ENCODE results near the gene MGAT2. TPM values are rescaled to one million over a fixed set of nuclear protein-coding genes. Genes with fewer than 3 reads are reported as not detected.

The MGAT2 gene
- total and polyA plus RNA-seq, 9 of the 15 experiments (the other 6 are each of a cell fraction or from before 2014, with no cell fraction given) = 0.03 to 33.3 (median 24.6) TPM; not detected in 1

- TF ChIP-seq ZNF318 (IDR thresholded peaks at IDR 0.05; ENCODE audit: borderline replicate concordance in 1 of 2, low read depth in 1 of 2) (no peak), CTCFL (IDR thresholded peaks at IDR 0.05; ENCODE audit: borderline replicate concordance, insufficient read depth, low read depth, low read length, poor library complexity, severe bottlenecking) (peak; percentile 35), RAD21 (CRISPR knock-in tag; conservative IDR thresholded peaks at IDR 0.05 in 1 of 2, IDR thresholded peaks at IDR 0.05 in 1 of 2) (0 out of 4 replicates have a peak, but pooled peaks of 1 of the 2 experiments have one; percentile 5), FOSL1 (tag; conservative IDR thresholded peaks at IDR 0.05) (peak; percentile 73), PRPF4 (IDR thresholded peaks at IDR 0.05; ENCODE audit: insufficient read depth, low read depth, low read length, poor library complexity, severe bottlenecking) (no peak), MYC (IDR thresholded peaks at IDR 0.05; ENCODE audit: low read depth, low read length) (peak; percentile 45; the same call in 1 of the 2 replicates), MYC (CRISPR knock-in tag; IDR thresholded peaks at IDR 0.05; ENCODE audit: borderline replicate concordance, low read depth) (no peak; the same call in 1 of the 2 replicates), RBM34 (IDR thresholded peaks at IDR 0.05; ENCODE audit: borderline replicate concordance, insufficient read depth, low read length) (no peak), ZNF347 (CRISPR knock-in tag; IDR thresholded peaks at IDR 0.05; ENCODE audit: low read depth) (no peak), L3MBTL2 (IDR thresholded peaks at IDR 0.05) (peak; percentile 44; the same call in 1 of the 2 replicates), ZKSCAN1 (IDR thresholded peaks at IDR 0.05; ENCODE audit: low read depth, low read length) (no peak), ADNP (tag; IDR thresholded peaks at IDR 0.05) (no peak), CXXC5 (CRISPR knock-in tag; IDR thresholded peaks at IDR 0.05) (peak; percentile 76)
Observed at GRCh38 chr14:49620182-49621113, at the start of gene MGAT2, which contains the start of gene RPL36AL (continued).

All from K562 (cell line).